Measurements from ENCODE around the gene ZSCAN5A.

ZSCAN5A gene

DNA sequence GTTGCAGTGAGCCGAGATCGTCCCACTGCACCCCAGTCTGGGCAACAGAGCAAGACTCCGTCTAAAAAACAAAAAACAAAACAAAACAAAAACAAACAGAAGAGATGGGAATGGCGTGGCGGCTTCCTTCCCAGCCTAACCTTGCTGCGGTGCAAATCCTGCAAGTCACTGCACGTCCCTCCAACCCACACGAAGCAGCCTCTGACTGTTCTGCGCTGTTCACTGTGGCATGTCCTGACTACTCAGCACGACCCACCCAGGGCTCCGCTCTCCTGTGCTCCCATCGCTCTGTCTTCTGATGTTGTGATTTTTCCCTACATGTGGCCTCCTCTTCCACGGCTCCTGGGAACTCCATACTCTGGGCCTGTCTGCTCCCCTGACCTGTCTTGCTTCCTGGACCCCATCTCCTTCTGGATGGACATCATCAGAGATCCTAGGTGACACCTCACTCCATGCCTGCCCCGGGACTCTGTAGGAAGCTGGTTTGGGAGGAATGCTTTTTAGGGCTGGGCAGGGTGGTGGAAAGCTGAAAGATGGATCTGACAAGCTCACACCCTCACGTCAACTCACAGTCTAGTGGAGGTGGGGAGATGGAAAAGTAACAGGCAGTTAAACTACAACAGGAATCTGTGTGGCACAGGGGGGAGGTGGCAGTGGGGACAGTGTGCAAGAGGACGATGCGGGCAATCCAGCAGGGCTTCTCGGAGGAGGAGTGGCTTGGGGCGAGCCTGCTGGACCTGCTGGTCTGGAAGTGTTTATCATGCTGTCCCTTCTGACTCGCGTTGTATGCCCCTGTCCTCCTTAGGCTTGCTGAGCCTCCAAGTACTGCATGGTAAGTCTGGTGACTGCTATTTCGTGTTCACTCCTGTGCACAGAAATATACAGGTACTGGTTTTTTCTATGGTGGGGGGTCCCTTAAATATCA, 18.8 kb downstream of the ZSCAN5A start:
- Histone ChIP-seq H3K36me3 (ENCODE audit: low read length) (no peaks in the 10 kb centered on the region), H3K4me3 (ENCODE audit: insufficient read depth, low read length, poor library complexity, severe bottlenecking) (no peak overlapping the region), H3K79me2 (ENCODE audit: insufficient read depth, low read length) (no peaks in the 10 kb centered on the region), H3K9me2 (replicated peaks; ENCODE audit: insufficient read depth, low read length) (no peaks in the 10 kb centered on the region), H2AFZ (ENCODE audit: low read depth, low read length, severe bottlenecking) (no peak overlapping the region), H3K27me3 (ENCODE audit: low read length) (no peaks in the 10 kb centered on the region), H4K20me1 (ENCODE audit: low read depth, low read length) (no peaks in the 10 kb centered on the region), H3F3A (ENCODE audit: insufficient read depth) (no peaks in the 10 kb centered on the region), H3K9ac (ENCODE audit: low read length) (no peak overlapping the region), H3K9me3 (ENCODE audit: insufficient read depth, low read length) (no peaks in the 10 kb centered on the region), H3K27ac (ENCODE audit: low read depth, low read length) (no peak overlapping the region), H3K4me2 (ENCODE audit: low read depth, low read length, poor library complexity, severe bottlenecking) (no peak overlapping the region)
- no peak for TF ChIP-seq EZH2phosphoT487 (conservative IDR thresholded peaks at IDR 0.05; ENCODE audit: low read length)
- TF ChIP-seq, protein P1, sequence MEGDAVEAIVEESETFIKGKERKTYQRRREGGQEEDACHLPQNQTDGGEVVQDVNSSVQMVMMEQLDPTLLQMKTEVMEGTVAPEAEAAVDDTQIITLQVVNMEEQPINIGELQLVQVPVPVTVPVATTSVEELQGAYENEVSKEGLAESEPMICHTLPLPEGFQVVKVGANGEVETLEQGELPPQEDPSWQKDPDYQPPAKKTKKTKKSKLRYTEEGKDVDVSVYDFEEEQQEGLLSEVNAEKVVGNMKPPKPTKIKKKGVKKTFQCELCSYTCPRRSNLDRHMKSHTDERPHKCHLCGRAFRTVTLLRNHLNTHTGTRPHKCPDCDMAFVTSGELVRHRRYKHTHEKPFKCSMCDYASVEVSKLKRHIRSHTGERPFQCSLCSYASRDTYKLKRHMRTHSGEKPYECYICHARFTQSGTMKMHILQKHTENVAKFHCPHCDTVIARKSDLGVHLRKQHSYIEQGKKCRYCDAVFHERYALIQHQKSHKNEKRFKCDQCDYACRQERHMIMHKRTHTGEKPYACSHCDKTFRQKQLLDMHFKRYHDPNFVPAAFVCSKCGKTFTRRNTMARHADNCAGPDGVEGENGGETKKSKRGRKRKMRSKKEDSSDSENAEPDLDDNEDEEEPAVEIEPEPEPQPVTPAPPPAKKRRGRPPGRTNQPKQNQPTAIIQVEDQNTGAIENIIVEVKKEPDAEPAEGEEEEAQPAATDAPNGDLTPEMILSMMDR (IDR thresholded peaks at IDR 0.05; ENCODE audit: insufficient read depth, low read length, poor library complexity, severe bottlenecking): no peak

DNA sequence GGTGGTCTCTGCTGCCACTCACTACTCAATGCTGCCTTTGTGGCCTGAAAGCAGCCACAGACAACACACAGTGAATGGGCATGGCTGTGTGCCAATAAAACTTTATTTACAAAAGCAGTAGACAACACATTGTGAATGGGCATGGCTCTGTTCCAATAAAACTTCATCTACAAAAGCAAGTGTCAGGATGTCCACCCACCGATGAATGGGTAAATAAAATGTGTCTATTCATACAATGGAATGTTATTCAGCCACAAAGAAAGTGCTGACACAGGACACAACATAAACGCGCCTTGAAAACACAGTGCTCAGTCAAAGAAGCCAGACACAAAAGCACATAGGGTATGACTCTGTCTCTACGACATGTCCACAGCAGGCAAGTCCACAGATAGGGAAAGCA, 20.1 kb downstream of the ZSCAN5A start:
- Histone ChIP-seq H4K20me1 (ENCODE audit: low read depth, low read length) (no peaks in the 10 kb centered on the region), H3F3A (ENCODE audit: insufficient read depth) (no peaks in the 10 kb centered on the region), H3K27me3 (ENCODE audit: low read length) (no peaks in the 10 kb centered on the region), H3K36me3 (ENCODE audit: low read length) (no peaks in the 10 kb centered on the region), H3K79me2 (ENCODE audit: insufficient read depth, low read length) (no peaks in the 10 kb centered on the region), H3K4me3 (ENCODE audit: insufficient read depth, low read length, poor library complexity, severe bottlenecking) (no peak overlapping the region), H3K9ac (ENCODE audit: low read length) (no peak overlapping the region), H3K4me2 (ENCODE audit: low read depth, low read length, poor library complexity, severe bottlenecking) (no peak overlapping the region), H3K9me2 (replicated peaks; ENCODE audit: insufficient read depth, low read length) (no peaks in the 10 kb centered on the region), H2AFZ (ENCODE audit: low read depth, low read length, severe bottlenecking) (no peak overlapping the region), H3K9me3 (ENCODE audit: insufficient read depth, low read length) (no peaks in the 10 kb centered on the region), H3K27ac (ENCODE audit: low read depth, low read length) (no peak overlapping the region)
- TF ChIP-seq, protein P1 (IDR thresholded peaks at IDR 0.05; ENCODE audit: insufficient read depth, low read length, poor library complexity, severe bottlenecking): no peak
- TF ChIP-seq EZH2phosphoT487 (conservative IDR thresholded peaks at IDR 0.05; ENCODE audit: low read length): no peak

DNA sequence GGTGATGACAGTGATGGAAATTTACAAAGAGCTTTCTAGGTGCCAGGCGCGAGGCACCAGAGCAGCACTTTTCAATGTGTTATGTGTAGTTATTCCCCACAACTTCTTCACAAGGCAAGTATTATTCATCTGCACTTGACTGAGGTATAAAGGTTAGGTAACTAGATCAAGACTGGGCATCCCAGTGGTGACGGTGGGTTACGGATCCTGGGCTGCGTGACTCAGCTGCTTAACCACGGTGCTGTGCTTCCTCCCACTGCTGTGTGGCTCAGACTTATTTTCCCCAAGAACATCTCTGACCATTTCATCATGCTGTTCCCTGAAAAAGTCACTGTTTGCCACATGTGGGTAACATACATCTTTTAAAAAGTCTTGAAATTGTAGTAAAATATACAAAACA, 22.8 kb downstream of the ZSCAN5A start:
- TF ChIP-seq EZH2phosphoT487 (conservative IDR thresholded peaks at IDR 0.05; ENCODE audit: low read length): no peak
- TF ChIP-seq, protein P1 (IDR thresholded peaks at IDR 0.05; ENCODE audit: insufficient read depth, low read length, poor library complexity, severe bottlenecking): no peak
- no peaks in the 10 kb centered on the region for H3K36me3 ChIP-seq (ENCODE audit: low read length)
- no peak overlapping the region for H3K4me2 ChIP-seq (ENCODE audit: low read depth, low read length, poor library complexity, severe bottlenecking)

More for the DNA sequence above, 22.8 kb downstream of the ZSCAN5A start:
- H3K9me3 ChIP-seq (ENCODE audit: insufficient read depth, low read length): no peaks in the 10 kb centered on the region
- H3K79me2 ChIP-seq (ENCODE audit: insufficient read depth, low read length): no peaks in the 10 kb centered on the region
- no peak overlapping the region for H3K27ac ChIP-seq (ENCODE audit: low read depth, low read length)
- no peak overlapping the region for H2AFZ ChIP-seq (ENCODE audit: low read depth, low read length, severe bottlenecking)
- no peaks in the 10 kb centered on the region for H3K27me3 ChIP-seq (ENCODE audit: low read length)
- H3K9me2 ChIP-seq (replicated peaks; ENCODE audit: insufficient read depth, low read length): no peaks in the 10 kb centered on the region
- H3F3A ChIP-seq (ENCODE audit: insufficient read depth): no peaks in the 10 kb centered on the region
- no peak overlapping the region for H3K4me3 ChIP-seq (ENCODE audit: insufficient read depth, low read length, poor library complexity, severe bottlenecking)
- no peak overlapping the region for H3K9ac ChIP-seq (ENCODE audit: low read length)
- H4K20me1 ChIP-seq (ENCODE audit: low read depth, low read length): no peaks in the 10 kb centered on the region

Data from SU-DHL-6 (cell line).